GM21786 (cell line): Measurements from ENCODE around the gene BLOC1S4.
"Not testable (repeated sequence)": the region's sequence is repeated elsewhere in the genome, so short reads cannot be mapped to it uniquely, and the experiment has no call there.

Source experiments
- ATAC-seq: cut with Tn5 transposase; IDR thresholded peaks from one replicate; pipeline ENCODE4 v1.9.1; 2021; ENCODE audit not compliant: unreplicated experiment

BLOC1S4 gene

DNA sequence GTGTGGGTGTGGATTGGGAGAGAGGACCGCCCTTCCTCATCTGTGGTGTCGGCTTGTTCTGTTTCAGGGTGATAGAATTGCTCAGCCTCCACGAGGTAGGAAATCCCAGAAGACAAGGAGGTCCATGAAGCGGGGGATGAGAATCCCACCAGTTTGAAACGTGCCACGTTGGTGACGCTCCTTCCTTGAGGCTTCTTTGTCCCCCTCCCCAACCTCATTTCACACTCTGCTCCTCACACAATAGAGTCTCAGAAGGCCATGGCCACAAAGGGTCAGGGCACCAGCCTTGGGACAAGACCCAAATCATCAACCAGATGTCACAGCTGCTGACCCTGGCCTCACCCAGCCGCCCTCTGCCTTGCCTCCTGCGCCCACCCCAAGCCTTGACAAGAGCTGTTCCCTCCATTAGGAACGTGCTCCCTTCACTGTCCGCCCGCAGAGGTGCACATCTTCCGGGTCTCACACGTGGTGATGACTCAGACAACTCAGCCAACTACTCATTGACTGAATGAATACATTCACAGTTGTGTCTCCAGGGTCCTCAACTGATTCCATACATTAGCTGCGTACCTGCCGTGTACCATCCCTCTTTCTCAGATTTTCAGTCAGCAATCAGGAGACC is 18.3 kb downstream of the BLOC1S4 start:
- ATAC-seq, result no peak

- ATAC-seq, result no peak
Observed at GRCh38 chr4:6739920-6740319, 23.9 kb downstream of the BLOC1S4 start.

DNA sequence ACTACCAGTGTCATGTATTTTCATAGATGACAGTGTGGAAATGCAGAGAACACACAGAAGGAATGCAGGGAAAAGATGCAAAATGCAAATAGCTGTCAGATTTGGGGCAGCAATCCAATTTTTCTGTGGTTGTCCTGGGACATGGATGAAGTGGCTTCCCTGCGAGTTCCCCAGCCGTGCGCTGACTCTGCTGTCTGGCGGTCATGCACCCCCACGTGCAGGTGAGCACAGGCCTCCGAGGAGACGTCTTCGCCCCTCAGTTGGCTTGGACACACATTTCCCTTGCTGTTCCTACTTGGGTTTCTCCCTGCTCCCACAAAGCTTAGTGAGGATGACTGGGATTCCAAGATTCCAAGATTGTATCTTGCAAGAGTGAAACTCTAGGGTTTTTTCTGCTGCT is 24.4 kb downstream of the BLOC1S4 start:
- no peak for ATAC-seq

DNA sequence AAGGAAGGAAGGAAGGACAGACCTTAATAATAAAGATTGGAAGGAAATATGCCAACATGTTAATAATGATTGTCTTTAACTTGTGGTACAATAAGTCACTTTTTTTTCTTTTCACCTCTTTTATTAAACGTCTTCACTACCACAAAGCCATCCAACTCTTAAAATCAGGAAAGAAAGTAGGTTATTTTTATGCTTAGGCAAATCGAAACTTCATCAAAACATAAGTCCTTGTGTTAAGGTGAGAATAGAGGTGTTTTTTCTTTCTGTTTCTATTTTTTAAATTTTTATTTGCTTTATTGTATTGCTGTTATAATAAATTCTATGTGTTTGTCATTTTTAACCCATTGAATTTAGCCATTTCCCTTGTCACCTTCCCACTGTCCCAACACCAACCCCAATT is 26.5 kb downstream of the BLOC1S4 start:
- no peak for ATAC-seq

DNA sequence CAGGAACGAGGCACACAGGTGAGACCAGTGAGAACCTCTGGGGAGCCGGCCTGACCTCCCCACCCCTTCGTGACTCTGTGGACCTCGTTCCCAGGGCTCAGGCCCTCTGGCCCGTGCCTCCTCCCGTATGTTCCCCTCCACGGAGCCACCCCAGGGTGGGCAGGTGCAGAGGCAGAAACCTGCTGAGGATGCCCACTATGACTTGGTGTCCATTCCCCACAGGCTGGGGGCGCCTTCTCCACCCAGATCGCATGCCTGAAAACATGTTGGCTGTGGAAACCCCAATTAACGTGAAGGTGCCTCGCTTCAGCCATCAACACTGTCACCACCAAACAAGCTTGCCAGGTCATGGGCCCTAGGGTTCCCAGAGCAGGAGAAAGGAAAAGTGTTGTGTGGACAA is 27.0 kb downstream of the BLOC1S4 start:
- ATAC-seq, result no peak

DNA sequence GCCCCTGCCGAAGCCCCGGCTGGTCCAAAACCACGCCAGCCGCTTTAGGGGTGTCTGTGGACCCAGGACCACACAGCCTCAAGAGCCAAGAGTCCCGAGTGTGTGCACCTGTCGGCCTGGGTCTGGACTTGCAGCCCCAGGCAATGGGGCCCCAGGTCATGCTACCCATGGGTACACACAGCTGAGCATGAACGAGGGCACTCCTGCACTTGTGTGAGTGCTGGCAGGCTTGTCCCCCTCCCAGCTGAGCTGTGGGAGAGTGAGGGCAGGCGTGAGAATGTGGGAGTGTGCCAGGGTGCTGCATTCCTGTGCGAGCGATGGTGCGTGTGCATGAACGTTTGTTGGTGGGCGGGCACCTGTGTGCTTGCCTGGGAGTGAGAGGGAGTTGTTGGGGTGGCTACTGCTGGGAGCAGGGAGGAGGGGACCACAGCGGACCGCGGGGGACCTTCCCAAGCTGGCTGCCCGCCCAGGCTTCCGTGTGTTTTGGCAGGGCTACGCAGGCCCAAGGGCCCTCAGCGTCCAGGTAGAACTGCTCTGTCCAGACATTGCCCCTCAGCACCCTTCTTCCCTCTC is 30.8 kb downstream of the BLOC1S4 start:
- no peak for ATAC-seq

DNA sequence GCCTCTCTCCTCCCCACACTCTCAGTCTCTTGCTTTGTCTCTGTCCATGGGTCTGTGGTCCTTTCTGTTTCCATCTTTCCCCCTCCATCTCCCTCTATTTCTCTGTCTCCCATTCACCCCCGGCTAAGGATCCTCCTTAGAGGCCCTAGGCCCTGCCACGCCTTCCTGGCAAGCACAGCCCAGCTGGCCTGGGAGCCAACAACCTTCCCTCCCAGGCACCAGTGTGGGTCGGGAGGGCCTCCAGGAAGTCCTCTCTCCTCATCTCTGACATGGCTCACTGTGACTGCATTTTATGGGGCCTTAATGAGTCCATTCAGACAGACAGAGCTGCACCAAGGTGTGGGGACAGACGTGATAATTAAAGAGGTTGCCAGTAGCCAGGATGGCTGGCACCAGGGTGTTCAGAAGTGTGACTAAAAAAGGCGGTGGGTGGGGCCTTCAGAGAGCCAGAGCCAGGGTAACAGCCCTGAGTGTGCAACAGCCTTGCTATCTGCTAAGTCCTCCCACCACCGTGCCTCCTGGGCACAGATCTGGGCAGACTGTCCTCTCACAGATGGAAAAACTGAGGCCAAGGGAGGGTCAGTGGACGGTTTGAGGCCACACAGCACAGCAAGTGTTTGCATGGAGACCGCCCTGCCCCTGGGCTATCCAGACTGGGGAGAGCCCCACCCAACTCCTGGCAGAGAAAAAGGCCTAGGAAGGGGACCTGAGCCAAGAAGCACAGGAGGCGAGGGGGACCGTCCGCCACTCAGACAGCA is 31.5 kb downstream of the BLOC1S4 start:
- no peak for ATAC-seq

GRCh38 chr4:6748286-6748685 is 32.3 kb downstream of the BLOC1S4 start:
- no peak for ATAC-seq

DNA sequence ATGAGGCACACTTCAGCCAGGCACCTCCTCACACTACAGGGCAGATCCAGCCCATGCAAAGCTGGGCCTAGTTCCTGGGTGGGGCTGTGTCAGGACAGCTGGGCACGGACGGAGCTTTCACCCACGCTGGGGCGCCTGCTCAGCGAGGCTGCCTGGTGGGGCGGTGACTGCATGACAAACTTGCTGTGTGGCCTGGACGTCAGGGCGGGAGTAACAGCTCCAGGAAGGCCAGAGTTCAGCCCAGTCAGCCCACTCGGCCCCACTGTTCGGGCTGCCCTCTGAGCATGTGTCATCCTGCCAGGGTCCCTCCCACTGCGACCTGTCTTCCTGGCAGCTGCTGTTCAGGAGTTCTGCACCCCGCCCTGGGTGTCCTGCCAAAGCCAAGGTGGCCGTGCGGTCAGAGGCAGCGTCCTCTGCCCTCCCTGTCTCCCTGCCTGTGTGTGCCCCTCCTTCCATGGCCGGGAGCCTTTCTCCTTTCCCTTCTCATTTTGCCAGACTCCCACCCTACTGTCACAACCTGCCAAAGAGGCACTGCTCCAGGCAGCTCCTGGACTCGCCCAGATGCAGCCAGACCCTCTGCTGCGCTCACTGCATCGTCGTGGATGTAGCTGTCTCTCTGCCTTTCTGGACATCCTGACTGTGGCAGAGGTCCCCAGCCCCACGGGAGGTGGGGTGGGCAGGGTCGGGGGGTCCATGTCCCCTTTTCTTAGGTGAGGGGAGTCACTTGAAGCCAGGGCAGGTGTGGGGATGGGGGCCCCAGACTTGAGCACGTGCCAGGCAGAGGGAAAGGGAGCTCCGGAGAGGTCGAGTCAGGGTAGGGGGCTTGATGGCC is 33.6 kb downstream of the BLOC1S4 start:
- no peak for ATAC-seq

- ATAC-seq, result no peak
Observed at GRCh38 chr4:6750286-6751221, 34.6 kb downstream of the BLOC1S4 start.

GRCh38 chr4:6751611-6752485 is 35.9 kb downstream of the BLOC1S4 start:
- ATAC-seq, result no peak

GRCh38 chr4:6752486-6752829 is 36.5 kb downstream of the BLOC1S4 start:
- no peak for ATAC-seq

DNA sequence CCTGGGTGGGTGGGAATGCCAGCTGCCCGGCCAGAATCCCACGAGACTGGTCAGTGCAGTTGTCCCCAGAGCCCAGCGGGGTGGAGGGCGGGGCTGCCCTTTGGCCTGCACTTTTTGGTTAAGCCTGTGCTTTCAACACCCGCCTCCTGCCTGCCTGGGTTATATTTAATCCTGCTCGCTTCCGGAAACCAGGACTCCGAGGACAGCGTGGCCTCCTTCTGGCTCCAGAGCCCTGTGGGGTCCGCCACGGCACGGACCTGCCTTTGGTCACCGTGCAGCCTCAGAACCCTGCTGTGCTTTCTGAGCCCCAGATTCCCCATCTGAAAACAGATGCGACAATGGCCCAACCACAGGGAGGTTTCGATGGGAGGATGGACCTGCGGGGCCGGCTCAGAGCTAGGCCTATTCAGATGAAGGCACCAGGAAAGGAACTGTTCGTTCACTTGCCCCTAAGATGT is 37.2 kb downstream of the BLOC1S4 start:
- no peak for ATAC-seq

DNA sequence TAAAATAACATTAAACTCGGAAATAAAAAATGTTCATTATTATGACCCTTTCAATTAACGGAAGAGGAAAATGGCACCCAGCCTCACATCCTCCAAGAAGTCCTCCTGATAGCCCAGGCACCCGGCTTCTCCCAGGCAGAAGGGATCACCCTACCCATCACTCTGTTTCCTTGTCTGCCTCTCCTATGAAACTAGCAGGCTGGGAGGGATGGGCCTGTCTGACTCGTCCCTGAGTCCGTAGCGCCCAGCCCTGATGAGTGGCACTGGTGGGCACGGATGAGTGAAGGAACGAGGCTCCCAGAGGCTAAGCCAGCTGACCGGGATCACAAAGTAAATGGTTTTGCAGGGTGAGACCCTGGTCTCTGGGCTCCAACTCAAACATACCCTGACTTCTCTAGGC is 37.9 kb downstream of the BLOC1S4 start:
- ATAC-seq, result no peak

GRCh38 chr4:6754481-6755087 is 38.6 kb downstream of the BLOC1S4 start:
- ATAC-seq, result no peak

DNA sequence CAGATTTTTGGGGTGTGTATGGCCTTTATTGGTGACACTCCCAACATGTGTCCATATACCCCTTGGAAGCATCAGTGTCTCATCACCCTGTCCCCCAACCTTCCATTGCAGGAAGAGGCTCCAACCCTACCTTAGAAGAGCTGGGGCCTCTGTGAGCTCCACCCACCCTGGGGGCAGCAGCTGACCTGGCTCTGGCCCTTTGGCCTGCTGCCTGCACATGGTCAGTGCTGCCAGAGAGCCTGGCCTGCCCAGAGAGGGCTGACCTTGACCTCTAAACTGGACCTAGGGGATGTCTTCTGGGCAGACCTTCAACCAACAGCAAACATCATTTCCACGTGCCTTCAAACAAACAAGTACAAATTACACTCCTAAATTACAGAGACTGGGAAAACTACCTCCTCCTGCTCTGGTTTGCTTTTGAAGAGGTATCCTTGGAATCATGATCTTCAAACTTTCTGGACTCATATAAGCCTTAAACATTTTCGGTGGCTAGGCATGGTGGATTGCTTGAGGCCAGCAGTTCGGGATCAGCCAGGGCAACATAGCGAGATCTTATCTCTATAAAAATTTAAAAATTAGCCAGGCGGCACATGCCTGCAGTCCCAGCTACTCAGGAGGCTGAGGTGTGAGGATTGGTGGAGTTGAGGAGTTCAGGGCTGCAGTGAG is 39.2 kb downstream of the BLOC1S4 start:
- ATAC-seq, result no peak

- ATAC-seq, result not testable (repeated sequence)
Observed at GRCh38 chr4:6756345-6756744, 40.4 kb downstream of the BLOC1S4 start.

- ATAC-seq, result no peak
Observed at GRCh38 chr4:6758728-6759127, 42.8 kb downstream of the BLOC1S4 start.

GRCh38 chr4:6760865-6761264 is 44.9 kb downstream of the BLOC1S4 start:
- no peak for ATAC-seq
